Measurements from ENCODE around the gene DCHS1. TPM values are rescaled to one million over a fixed set of nuclear protein-coding genes. Genes with fewer than 3 reads are reported as not detected.

The DCHS1 gene
- total RNA-seq, 1 donor from 2014 or later = 22.7 TPM

- no peak for ATAC-seq
Measured at GRCh38 chr11:6583584-6583983, 72.0 kb downstream of the DCHS1 start.

GRCh38 chr11:6579681-6580080, 75.9 kb downstream of the DCHS1 start:
- intact Hi-C loops (cut with DNase I) = no loop called here
- no peak for DNase-seq (ENCODE audit: low spot score)
- ATAC-seq = no peak

More at GRCh38 chr11:6583584-6583983, 72.0 kb downstream of the DCHS1 start:
- intact Hi-C loops (cut with DNase I) = no loop called here
- DNase-seq (ENCODE audit: low spot score) = no peak

DNA sequence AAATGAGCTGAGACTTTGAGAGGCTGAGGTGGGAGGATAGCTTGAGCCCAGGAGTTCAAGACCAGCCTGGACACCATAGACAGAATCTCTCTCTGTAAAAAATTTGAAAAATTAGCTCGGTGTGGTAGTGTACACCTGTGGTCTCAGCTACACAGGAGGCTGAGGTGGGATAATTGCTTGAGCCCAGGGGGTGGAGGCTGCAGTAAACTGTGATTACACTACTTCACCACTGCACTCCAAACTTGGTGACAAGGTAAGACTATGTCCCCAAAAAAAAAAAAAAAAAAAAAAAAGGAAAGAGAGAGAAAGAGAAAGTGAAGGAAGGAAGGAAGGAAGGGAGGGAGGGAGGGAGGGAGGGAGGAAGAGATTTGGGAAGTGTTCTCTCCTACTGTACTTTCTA, 77.5 kb downstream of the DCHS1 start:
- DNase-seq (ENCODE audit: low spot score) (no peak), ATAC-seq (no peak)
- intact Hi-C loops (cut with DNase I) = no loop called here

DNA sequence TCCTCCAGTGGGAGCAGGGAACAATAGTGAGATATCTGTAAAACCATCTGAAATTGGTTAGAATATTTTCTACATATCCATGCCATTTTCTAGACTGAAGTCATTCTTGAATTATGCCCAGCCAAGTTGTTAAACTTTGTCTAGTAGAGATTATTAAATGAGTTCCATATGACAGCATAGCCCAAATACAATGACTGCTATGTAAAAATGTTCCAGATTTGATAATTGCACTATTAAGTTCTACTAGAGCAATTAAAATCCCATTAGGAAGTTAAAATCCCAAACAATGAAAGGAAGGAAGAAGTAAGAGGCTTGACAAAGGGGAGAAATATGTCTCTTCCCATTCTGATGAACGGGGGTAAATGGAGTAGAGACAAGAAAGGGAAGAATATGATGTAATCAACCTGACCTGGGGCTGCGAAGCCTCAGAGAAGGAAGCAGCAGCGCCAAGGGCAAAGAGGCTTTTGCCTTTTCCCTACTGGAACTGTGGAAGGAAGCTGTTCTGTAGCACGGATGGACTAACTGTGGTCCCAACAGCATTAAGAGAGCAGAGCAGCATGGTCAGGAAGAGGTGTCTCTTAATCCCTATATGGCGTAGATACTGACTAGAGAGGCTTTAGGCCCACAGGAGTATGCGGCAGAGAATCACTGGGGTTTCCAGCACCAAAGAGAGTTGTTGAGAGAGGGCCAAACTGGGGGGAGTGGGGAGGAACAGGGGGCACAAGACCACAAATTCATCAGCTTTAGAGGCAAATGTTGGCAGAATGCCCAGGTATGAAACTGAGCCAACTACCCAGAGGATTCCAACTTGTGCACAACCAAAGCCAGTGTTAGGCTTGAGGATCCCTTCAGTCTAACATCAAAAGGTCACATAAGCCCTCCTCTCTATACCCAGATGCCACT, 78.9 kb downstream of the DCHS1 start:
- DNase-seq (ENCODE audit: low spot score) (peak; percentile 78), ATAC-seq (peak; percentile 88)
- intact Hi-C loops (cut with DNase I) = no loop called here

DNA sequence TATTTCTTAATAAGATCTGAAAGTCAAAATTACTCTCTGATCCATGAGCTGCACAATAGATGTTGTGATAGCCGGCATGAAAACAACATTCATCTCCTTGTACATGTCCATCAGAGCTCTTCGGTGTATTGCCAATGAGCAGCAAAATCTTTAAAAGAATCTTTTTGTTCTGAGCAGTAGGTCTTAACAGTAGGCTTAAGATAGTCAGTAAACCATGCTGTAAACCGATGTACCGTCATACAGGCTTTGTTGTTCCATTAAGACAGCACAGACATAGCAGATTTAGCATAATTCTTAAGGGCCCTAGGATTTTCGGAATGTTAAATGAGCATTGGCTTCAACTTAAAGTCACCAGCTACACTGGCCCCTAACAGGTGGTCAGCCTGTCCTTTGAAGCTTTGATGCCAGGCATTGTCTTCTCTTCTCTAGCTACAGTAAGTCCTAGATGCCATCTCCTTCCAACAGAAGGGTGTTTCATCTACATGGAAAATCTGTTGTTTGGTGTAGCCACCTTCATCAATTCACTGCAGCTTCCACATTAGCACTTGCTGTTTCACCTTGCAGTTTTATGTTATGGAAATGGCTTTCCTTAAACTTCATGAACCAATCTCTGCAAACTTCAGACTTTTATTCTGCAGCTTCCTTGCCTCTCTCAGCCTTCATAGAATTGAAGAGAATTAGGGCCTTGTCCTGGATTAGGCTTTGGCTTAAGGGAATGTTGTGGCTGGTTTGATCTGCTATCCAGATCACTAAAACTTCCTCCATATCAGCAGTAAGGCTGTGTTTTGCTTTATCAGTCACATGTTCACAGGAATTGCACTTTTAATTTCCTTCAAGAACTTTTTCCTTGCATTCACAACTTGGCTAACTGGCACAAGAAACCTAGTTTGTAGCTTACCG, 80.5 kb downstream of the DCHS1 start:
- DNase-seq (ENCODE audit: low spot score) = no peak
- intact Hi-C loops (cut with DNase I) = no loop called here
- no peak for ATAC-seq

DNA sequence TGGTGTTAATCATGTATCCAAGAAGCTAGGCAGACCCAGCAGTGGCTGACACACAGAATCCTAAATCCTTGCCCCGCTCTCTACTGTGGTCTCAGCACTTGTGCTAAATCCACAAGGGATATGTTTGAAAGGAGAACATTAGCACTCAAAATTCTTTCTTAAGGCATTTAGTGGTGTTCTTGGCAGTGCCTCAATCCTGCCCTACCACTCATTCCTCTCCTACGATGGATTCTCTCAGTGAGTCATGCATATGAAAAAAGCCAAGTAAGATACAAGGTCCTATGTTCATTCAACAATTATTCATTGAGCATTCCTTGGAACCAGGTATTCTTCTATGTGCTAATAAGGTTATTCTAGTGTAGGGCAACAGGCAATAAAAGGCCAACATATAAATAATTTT, 83.4 kb downstream of the DCHS1 start:
- intact Hi-C loops (cut with DNase I) = no loop called here
- DNase-seq (ENCODE audit: low spot score) (no peak), ATAC-seq (no peak)

DNA sequence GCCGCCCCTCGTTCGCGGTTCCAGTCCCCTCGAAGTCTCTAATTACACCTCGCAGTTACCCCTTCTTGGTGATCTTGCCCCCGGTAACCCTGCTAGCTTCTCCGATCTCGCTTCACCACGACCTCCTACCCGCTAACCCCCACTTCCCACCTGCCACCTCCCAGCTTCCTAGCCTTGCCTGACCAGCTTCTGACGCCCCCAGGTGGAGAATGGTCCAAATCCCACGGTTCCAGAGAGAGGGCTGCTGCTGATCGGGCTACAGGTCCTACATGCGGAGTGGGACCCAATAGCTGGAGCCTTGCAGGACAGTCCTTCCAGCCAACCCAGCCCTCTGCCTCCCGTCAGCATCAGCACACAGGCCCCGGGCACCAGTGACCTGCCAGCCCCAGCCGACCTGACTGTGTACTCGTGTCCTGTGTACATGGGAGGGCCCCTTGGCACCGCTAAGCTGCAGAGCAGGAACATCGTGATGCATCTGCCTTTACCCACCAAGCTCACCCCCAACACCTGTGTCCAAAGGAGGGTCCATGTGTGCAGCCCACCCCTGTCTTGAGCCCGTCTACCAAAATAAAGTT, 84.1 kb downstream of the DCHS1 start:
- no peak for DNase-seq (ENCODE audit: low spot score)
- intact Hi-C loops (cut with DNase I) = no loop called here

More for the DNA sequence above, 84.1 kb downstream of the DCHS1 start:
- no peak for ATAC-seq

Other genes with a start within 250 kb of the DCHS1 start
- 65.5 TPM for gene APBB1, start 236.7 kb downstream of the DCHS1 start, total RNA-seq
- gene HPX, start 214.8 kb downstream of the DCHS1 start, total RNA-seq = 2.8 TPM
- gene TRIM3, start 181.9 kb downstream of the DCHS1 start, total RNA-seq = 24.6 TPM
- gene ARFIP2, start 174.5 kb downstream of the DCHS1 start, total RNA-seq = 35.0 TPM
- gene TIMM10B, start 174.3 kb downstream of the DCHS1 start, total RNA-seq = 51.5 TPM
- gene DNHD1, start 158.5 kb downstream of the DCHS1 start, total RNA-seq = 33.1 TPM
- 20.9 TPM for gene RRP8, start 52.2 kb downstream of the DCHS1 start, total RNA-seq
- 208 TPM for gene ILK, start 52.0 kb downstream of the DCHS1 start, total RNA-seq
- 79.4 TPM for gene TAF10, start 43.6 kb downstream of the DCHS1 start, total RNA-seq
- gene TPP1, start 36.4 kb downstream of the DCHS1 start, total RNA-seq = 100 TPM
- 25.5 TPM for gene MRPL17, start 27.5 kb upstream of the DCHS1 start, total RNA-seq
- not detected for gene OR2AG2, start 116.2 kb upstream of the DCHS1 start, total RNA-seq
- gene OR2AG1, start 127.2 kb upstream of the DCHS1 start, total RNA-seq = not detected
- 0.18 TPM for gene OR6A2, start 143.9 kb upstream of the DCHS1 start, total RNA-seq
- gene OR10A5, start 189.9 kb upstream of the DCHS1 start, total RNA-seq = not detected
- gene OR10A2, start 207.2 kb upstream of the DCHS1 start, total RNA-seq = not detected
- gene OR10A4, start 220.8 kb upstream of the DCHS1 start, total RNA-seq = not detected
- gene OR2D2, start 236.7 kb upstream of the DCHS1 start, total RNA-seq = not detected